Upper lobe of left lung (tissue), 6 donors: ENCODE measurements around the gene APBB2. TPM values are rescaled to one million over a fixed set of nuclear protein-coding genes. Genes with fewer than 3 reads are reported as not detected.

Experiments
- ATAC-seq, 2 donors: fragments of 200-7000 bp; cut with Tn5 transposase; one replicate each; pipeline ENCODE4 v1.9.1; 2022; ENCODE audit warnings: mild to moderate bottlenecking in 2 of 2, moderate library complexity in 2 of 2; ENCODE audit not compliant: low FRiP score in 2 of 2
- DNase-seq, 2 donors: peaks; one replicate each; pipeline ENCODE4 v3.0.0-alpha.2; 2019 to 2020
- H3K27ac ChIP-seq, 4 donors: fragments of 200-600 bp; sonication (generic); one replicate each; pipeline ENCODE4 v1.5.1; 2016 to 2019
- H3K27me3 ChIP-seq, 4 donors: fragments of 200-600 bp; sonication (generic); one replicate each; pipeline ENCODE4 v1.5.1; 2017 to 2019
- H3K36me3 ChIP-seq, 4 donors: fragments of 200-600 bp; sonication (generic); one replicate each; pipeline ENCODE4 v1.5.1; 2016 to 2019
- H3K4me1 ChIP-seq, 4 donors: fragments of 200-600 bp; sonication (generic); one replicate each; pipeline ENCODE4 v1.5.1; 2018 to 2019
- H3K4me3 ChIP-seq, 4 donors: fragments of 200-600 bp; sonication (generic); one replicate each; pipeline ENCODE4 v1.5.1; 2017 to 2019; ENCODE audit warnings: mild to moderate bottlenecking in 2 of 4, moderate library complexity in 1 of 4
- H3K9me3 ChIP-seq, 4 donors: fragments of 200-600 bp; sonication (generic); one replicate each; pipeline ENCODE4 v1.5.1; 2018 to 2019
- EP300 ChIP-seq, 4 donors: sonication (generic); formaldehyde crosslinking; IDR thresholded peaks; one replicate each; pipeline ENCODE4 v1.5.1; 2017; ENCODE audit warnings: antibody characterized with exemption in 4 of 4, control low read depth in 2 of 4
- POLR2A ChIP-seq, 4 donors: fragments of 450-650 bp; IDR thresholded peaks; one replicate each; pipeline ENCODE4 v1.5.1; 2016 to 2017; ENCODE audit warnings: antibody characterized with exemption in 4 of 4, mild to moderate bottlenecking in 2 of 4
- POLR2AphosphoS5 ChIP-seq, 2 donors: sonication (generic); formaldehyde crosslinking; IDR thresholded peaks; one replicate each; pipeline ENCODE4 v1.5.1; 2017; ENCODE audit warnings: antibody characterized with exemption in 2 of 2
- WGBS, 2 donors: methylation state at CpG; one replicate each; pipeline ENCODE4 v1.1.5; 2017 to 2018; 5-methylcytosine and 5-hydroxymethylcytosine counted together
- total RNA-seq, 6 donors: library from RNA; depleted of rRNA in 4 of 6; stranded (reverse); fragments of >200 nt in 4 of 6; gene quantifications; one replicate each; pipeline versions ENCODE4 v1.1.0 to v1.2.1, GENCODE V29; 2016 to 2021
- TF ChIP-seq, protein P1 (sequence below), 6 experiments: fragments of 450-650 bp in 4 of 6; fragments of 200-600 bp in 2 of 6; sonication (generic) in 2 of 6; IDR thresholded peaks; one replicate each; pipeline ENCODE4 v1.5.1; 2016 to 2019; ENCODE audit warnings: antibody characterized with exemption in 6 of 6
- donor health status: DM: no; HTN: no; CAD: no; lungs with moderate emphysema.
- donor health status: DM: no; HTN: yes; CAD: no; lungs with severe emphysema.

APBB2 gene
- total RNA-seq, 6 donors from 2014 or later = 69.5 to 168 (median 102) TPM

DNA sequence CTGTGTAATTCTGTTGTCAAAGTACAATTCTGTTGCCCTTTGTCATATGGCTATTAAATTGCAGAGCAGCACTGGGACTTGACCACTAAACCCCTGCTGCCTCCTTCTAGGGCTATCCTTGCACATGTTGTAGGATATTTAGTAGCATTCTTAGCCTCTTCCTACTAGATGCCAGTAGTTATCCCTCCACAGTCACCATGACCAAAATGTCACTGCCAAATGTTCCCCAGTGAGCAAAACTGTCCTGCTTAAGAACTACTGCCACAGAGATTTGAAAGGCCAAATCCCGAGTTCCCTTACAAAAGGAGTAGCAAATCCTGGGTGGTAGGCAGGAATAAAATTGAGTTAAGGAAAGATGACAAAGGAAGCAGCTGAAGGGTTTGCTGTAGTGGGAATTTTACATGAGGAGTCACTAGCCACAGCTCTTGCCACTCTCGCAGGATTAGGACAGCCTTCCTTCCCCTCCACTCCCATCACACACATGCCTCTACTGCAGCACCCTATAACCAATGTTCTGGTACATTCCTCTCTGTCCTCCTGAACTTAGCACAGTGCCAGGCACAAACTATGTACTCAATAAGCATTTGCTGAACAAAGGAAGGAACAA, 8.4 kb downstream of the APBB2 start:
- TF ChIP-seq EP300 (IDR thresholded peaks at IDR 0.05) = no peak
- TF ChIP-seq POLR2AphosphoS5 (IDR thresholded peaks at IDR 0.05) = no peak
- TF ChIP-seq, protein P1, sequence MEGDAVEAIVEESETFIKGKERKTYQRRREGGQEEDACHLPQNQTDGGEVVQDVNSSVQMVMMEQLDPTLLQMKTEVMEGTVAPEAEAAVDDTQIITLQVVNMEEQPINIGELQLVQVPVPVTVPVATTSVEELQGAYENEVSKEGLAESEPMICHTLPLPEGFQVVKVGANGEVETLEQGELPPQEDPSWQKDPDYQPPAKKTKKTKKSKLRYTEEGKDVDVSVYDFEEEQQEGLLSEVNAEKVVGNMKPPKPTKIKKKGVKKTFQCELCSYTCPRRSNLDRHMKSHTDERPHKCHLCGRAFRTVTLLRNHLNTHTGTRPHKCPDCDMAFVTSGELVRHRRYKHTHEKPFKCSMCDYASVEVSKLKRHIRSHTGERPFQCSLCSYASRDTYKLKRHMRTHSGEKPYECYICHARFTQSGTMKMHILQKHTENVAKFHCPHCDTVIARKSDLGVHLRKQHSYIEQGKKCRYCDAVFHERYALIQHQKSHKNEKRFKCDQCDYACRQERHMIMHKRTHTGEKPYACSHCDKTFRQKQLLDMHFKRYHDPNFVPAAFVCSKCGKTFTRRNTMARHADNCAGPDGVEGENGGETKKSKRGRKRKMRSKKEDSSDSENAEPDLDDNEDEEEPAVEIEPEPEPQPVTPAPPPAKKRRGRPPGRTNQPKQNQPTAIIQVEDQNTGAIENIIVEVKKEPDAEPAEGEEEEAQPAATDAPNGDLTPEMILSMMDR (IDR thresholded peaks at IDR 0.05) = no peak
- TF ChIP-seq POLR2A (IDR thresholded peaks at IDR 0.05) = no peak
- ATAC-seq = no peak
- Histone ChIP-seq H3K9me3 (no peaks in the 10 kb centered on the region), H3K4me1 (peaks cover 13 to 37% (median 25%) of the 10 kb centered on the region in 4 donors), H3K27me3 (no peaks in the 10 kb centered on the region), H3K4me3 (no peak overlapping the region), H3K27ac (peak overlapping the region in 2 of 4 donors; percentile 4 to 31), H3K36me3 (no peaks in the 10 kb centered on the region)
- no peak for DNase-seq
- WGBS, 2 donors = 84% methylated on average over 2 of the region's 2 CpGs

GRCh38 chr4:41205130-41205529, 9.2 kb downstream of the APBB2 start:
- no peaks in the 10 kb centered on the region for H3K27me3 ChIP-seq
- no peak overlapping the region for H3K4me3 ChIP-seq
- H3K27ac ChIP-seq = peak overlapping the region in 2 of 4 donors; percentile 4 to 31
- TF ChIP-seq POLR2AphosphoS5 (IDR thresholded peaks at IDR 0.05) = no peak
- TF ChIP-seq POLR2A (IDR thresholded peaks at IDR 0.05) = no peak
- TF ChIP-seq, protein P1 (IDR thresholded peaks at IDR 0.05) = no peak
- TF ChIP-seq EP300 (IDR thresholded peaks at IDR 0.05) = no peak
- WGBS, 2 donors = 38 to 41% methylated on average over 3 of the region's 3 CpGs
- H3K36me3 ChIP-seq = no peaks in the 10 kb centered on the region
- ATAC-seq = no peak
- H3K4me1 ChIP-seq = peaks cover 13 to 37% (median 25%) of the 10 kb centered on the region in 4 donors
- no peak for DNase-seq
- no peaks in the 10 kb centered on the region for H3K9me3 ChIP-seq

DNA sequence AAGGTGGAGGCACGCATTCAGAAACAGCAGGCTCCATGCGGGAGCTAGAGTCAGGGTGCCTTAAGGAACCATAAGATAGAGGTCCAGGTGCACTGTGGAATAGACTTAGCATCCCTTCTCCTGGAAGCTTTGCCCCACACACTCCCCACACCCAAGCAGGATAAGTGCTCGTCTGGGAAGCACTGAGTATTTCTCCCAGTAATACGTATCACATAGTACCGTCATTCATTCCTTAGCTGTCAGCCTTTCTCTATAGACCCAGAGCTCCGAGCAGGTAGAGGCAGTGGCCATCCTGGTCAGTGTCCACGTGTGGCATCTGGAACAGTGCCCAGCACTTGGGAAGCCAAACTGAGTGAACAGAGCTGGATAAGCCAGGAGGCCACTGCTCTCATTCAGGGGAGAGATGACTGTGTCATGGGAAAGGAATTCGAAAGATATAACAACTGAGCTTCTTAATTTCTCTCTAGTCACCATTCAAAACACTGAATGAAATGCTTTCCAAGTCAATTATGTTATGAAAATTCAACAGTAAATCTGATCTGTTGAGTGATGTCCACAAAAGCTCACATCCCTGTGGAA, 9.9 kb downstream of the APBB2 start:
- peak in 1 of 2 donors; percentile 43 for DNase-seq
- peak overlapping the region in 2 of 4 donors; percentile 4 to 26 for H3K27ac ChIP-seq
- no peaks in the 10 kb centered on the region for H3K36me3 ChIP-seq
- peaks cover 13 to 37% (median 27%) of the 10 kb centered on the region in 4 donors for H3K4me1 ChIP-seq
- no peaks in the 10 kb centered on the region for H3K27me3 ChIP-seq
- TF ChIP-seq EP300 (IDR thresholded peaks at IDR 0.05) = no peak
- no peaks in the 10 kb centered on the region for H3K9me3 ChIP-seq
- H3K4me3 ChIP-seq = no peak overlapping the region
- peak; percentile 57 to 71 for ATAC-seq
- 66 to 78% methylated on average over 8 of the region's 8 CpGs for WGBS, 2 donors

- ATAC-seq (no peak), DNase-seq (no peak)
- 81 to 88% methylated on average over 6 of the region's 6 CpGs for WGBS, 2 donors
- no peaks in the 10 kb centered on the region for H3K36me3 ChIP-seq
- no peak overlapping the region for H3K4me3 ChIP-seq
- no peaks in the 10 kb centered on the region for H3K9me3 ChIP-seq
- H3K27ac ChIP-seq = peak overlapping the region in 2 of 4 donors; percentile 4 to 26
- TF ChIP-seq POLR2A (IDR thresholded peaks at IDR 0.05) (no peak), EP300 (IDR thresholded peaks at IDR 0.05) (no peak), POLR2AphosphoS5 (IDR thresholded peaks at IDR 0.05) (no peak)
- TF ChIP-seq, protein P1 (IDR thresholded peaks at IDR 0.05) = no peak
- no peaks in the 10 kb centered on the region for H3K27me3 ChIP-seq
- peaks cover 13 to 33% (median 27%) of the 10 kb centered on the region in 4 donors for H3K4me1 ChIP-seq
These were observed 10.5 kb downstream of the APBB2 start for GRCh38 chr4:41203841-41204240.

DNA sequence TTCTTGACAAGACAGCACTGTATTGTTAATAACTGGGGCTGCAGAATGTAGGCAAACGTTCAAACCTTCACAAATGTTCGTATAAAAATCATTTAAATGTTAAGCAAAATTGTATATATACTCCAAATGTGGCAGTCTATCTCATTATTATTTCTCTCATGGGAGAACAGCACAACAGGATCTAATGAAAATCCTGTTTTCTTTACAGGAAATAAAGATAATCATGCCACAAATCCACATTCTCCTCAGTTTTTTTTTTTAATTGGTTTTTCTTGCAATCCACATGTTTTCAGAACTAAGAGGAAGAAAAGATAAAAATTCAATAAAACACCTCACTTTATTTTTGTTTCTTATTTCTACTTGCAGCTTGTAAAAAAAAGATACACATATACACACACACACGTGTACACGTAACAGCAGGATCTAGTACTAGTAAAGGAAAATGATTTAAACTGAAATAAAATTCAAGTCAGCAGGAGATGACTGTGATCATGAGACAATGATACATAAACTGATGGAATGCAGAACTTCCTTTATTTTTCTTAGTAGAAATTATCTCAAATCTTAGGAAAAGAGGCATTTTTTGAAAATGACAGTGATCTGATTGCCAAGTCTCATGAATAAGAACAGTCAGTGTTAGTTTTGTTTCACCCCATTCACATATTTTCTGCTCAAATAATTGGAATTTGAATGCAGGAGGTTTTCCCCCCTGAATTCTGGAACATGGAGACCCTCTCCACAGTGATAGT, 11.3 kb downstream of the APBB2 start:
- Histone ChIP-seq H3K27ac (peak overlapping the region in 2 of 4 donors; percentile 4 to 20), H3K4me3 (no peak overlapping the region), H3K4me1 (peaks cover 13 to 35% (median 24%) of the 10 kb centered on the region in 4 donors), H3K36me3 (no peaks in the 10 kb centered on the region), H3K27me3 (no peaks in the 10 kb centered on the region), H3K9me3 (no peaks in the 10 kb centered on the region)
- DNase-seq (no peak), ATAC-seq (no peak)
- no peak for TF ChIP-seq EP300 (IDR thresholded peaks at IDR 0.05)
- TF ChIP-seq, protein P1 (IDR thresholded peaks at IDR 0.05) = no peak
- TF ChIP-seq POLR2A (IDR thresholded peaks at IDR 0.05) = no peak
- TF ChIP-seq POLR2AphosphoS5 (IDR thresholded peaks at IDR 0.05) = no peak
- WGBS, 2 donors = 68 to 72% methylated on average over 4 of the region's 4 CpGs
